Heart right ventricle (tissue), 16 donors: ENCODE measurements around the gene SPDYE6. TPM values are rescaled to one million over a fixed set of nuclear protein-coding genes. Genes with fewer than 3 reads are reported as not detected.
A peak's percentile ranks its signal among the peaks of the same experiment; 100 is the strongest.
"Not testable (repeated sequence)": the region's sequence is repeated elsewhere in the genome, so short reads cannot be mapped to it uniquely, and the experiment has no call there.

Experiments used
- ATAC-seq, 8 donors: fragments of 200-7000 bp; cut with Tn5 transposase; one replicate each; pipeline ENCODE4 v1.9.1; 2020; ENCODE audit warnings: mild to moderate bottlenecking in 8 of 8, moderate library complexity in 8 of 8, moderate number of reproducible peaks in 1 of 8
- DNase-seq, 2 donors: peaks; one replicate each; pipeline ENCODE4 v3.0.0-alpha.2; 2020
- H3K27ac ChIP-seq, 10 donors: fragments of 200-600 bp; sonication (generic) in 2 of 10; one replicate each; pipeline versions ENCODE4 v1.5.0 to v1.8.0; 2020 to 2022; ENCODE audit warnings: mild to moderate bottlenecking in 3 of 10
- H3K27me3 ChIP-seq, 7 donors: fragments of 200-600 bp; one replicate each; pipeline ENCODE4 v1.8.0; 2021 to 2022; ENCODE audit warnings: mild to moderate bottlenecking in 2 of 7
- H3K36me3 ChIP-seq, 9 donors: fragments of 200-600 bp; sonication (generic) in 1 of 9; one replicate each; pipeline versions ENCODE4 v1.5.0 to v1.8.0; 2020 to 2022; ENCODE audit warnings: mild to moderate bottlenecking in 2 of 9
- H3K4me1 ChIP-seq, 9 donors: fragments of 200-600 bp; sonication (generic) in 1 of 9; one replicate each; pipeline versions ENCODE4 v1.5.0 to v1.8.0; 2020 to 2022; ENCODE audit warnings: mild to moderate bottlenecking in 4 of 9
- H3K4me3 ChIP-seq, 10 donors: fragments of 200-600 bp; sonication (generic) in 2 of 10; one replicate each; pipeline versions ENCODE4 v1.5.0 to v1.8.0; 2020 to 2022; ENCODE audit warnings: mild to moderate bottlenecking in 7 of 10, moderate library complexity in 2 of 10
- H3K9me3 ChIP-seq, 11 donors: fragments of 200-600 bp in 10 of 11; sonication (generic) in 2 of 11; one replicate each; pipeline versions ENCODE4 v1.5.0 to v1.8.0; 2013 to 2022; ENCODE audit warnings: mild to moderate bottlenecking in 2 of 11, control low read depth in 1 of 11, moderate library complexity in 1 of 11
- CTCF ChIP-seq, 9 donors: fragments of 200-600 bp; sonication (generic) in 2 of 9; IDR thresholded peaks; one replicate each; pipeline versions ENCODE4 v1.5.0 to v1.8.0; 2021 to 2022; ENCODE audit warnings: antibody characterized with exemption in 9 of 9, mild to moderate bottlenecking in 5 of 9, moderate library complexity in 1 of 9
- WGBS, 2 donors: extraction: QIAGEN DNeasy Blood & Tissue Kit; methylation state at CpG; one replicate each; pipeline ENCODE4 v1.1.7; 2013; ENCODE audit warnings: inconsistent platforms in 1 of 2; 5-methylcytosine and 5-hydroxymethylcytosine counted together
- intact Hi-C, 10 donors: fragments of 100-400 bp; cut with DNase I; formaldehyde crosslinking; loops; one replicate each; pipeline versions ENCODE4 v1.11.1 to v1.14.2; 2022
- polyA plus RNA-seq, 2 donors: library from polyadenylated mRNA; stranded (reverse); fragments of 200-250 nt; gene quantifications; one replicate each; pipeline ENCODE4 v1.2.3, GENCODE V29; 2013
- total RNA-seq, 10 donors: library from RNA; stranded (reverse); fragmentation: NEBNext Ultra II Directional in 3 of 10; extraction: Animal tissue kit (Norgen Biotek cat#: 25700) in 3 of 10; gene quantifications; one replicate each; pipeline versions ENCODE4 v1.2.1 to v1.2.4, GENCODE V29; 2021 to 2023
- donor health status: Arrhythmogenic right ventricular cardiomyopathy.
- donor health status: ischemic (EF 13 %, LVEDD 7.1; RV severe dilation, severe dysfunction).
- donor health status: healthy with polysubstance abuse.
- donor health status: DM: no; HTN: yes; CAD: no.
- donor health status: DM: no; HTN: no; CAD: no.
- donor health status: ischemic (EF 25% LVEDD 6.9; RV normal size, moderate dysfunction).
- donor health status: ischemic (EF 25% LVEDD 5.7; RV mildly dilated, moderate dysfunction).
- donor health status: healthy.
- donor health status: DM: yes; HTN: yes; CAD: no.
- donor health status: Ischemic cardiomyopathy.
- donor health status: ischemic (EF 35%, LVEDD 5.7; RV mildly dilated, moderate dysfunction).
- donor health status: nonischemic (EF 11% LVEDD 7.7; RV severe dilation, severe dysfunction).
- donor health status: DM: yes; HTN: yes; CAD: no.
- donor health status: PGD.
- donor health status: ischemic (EF 29% LVEDD 5.4; RV normal size, mild dysfunction).
- donor health status: nonischemic (EF 23%, LVEDD 6.1; RV moderate dilation, normal function).

Gene SPDYE6
- total and polyA plus RNA-seq, 12 donors = 0.03 to 0.29 TPM; not detected in 10

GRCh38 chr7:102387064-102387463 lies 30.8 kb upstream of the SPDYE6 start:
- Histone ChIP-seq H3K27ac (no peak overlapping the region), H3K9me3 (no peaks in the 10 kb centered on the region), H3K4me1 (peaks cover 0 to 6% (median 0%) of the 10 kb centered on the region in 9 donors), H3K27me3 (no peaks in the 10 kb centered on the region), H3K36me3 (peaks cover 0 to 64% (median 0%) of the 10 kb centered on the region in 9 donors), H3K4me3 (no peak overlapping the region)
- no peak for ATAC-seq
- WGBS, 2 donors = 87 to 97% methylated on average over 6 of the region's 6 CpGs
- TF ChIP-seq CTCF (IDR thresholded peaks at IDR 0.05) = no peak
- intact Hi-C loops = no loop called here
- no peak for DNase-seq

GRCh38 chr7:102381696-102382425 lies 25.6 kb upstream of the SPDYE6 start:
- intact Hi-C loops, H3K27me3 ChIP-seq, DNase-seq, H3K9me3 ChIP-seq, ATAC-seq, H3K4me3 ChIP-seq, H3K27ac ChIP-seq, H3K4me1 ChIP-seq: not testable (repeated sequence)
- 75 to 84% methylated on average over 6 of the region's 7 CpGs for WGBS, 2 donors
- peaks cover 0 to 92% (median 26%) of the 10 kb centered on the region in 9 donors for H3K36me3 ChIP-seq

GRCh38 chr7:102380837-102381236 lies 24.6 kb upstream of the SPDYE6 start:
- peaks cover 0 to 92% (median 26%) of the 10 kb centered on the region in 9 donors for H3K36me3 ChIP-seq
- H3K27ac ChIP-seq, DNase-seq, ATAC-seq, H3K4me3 ChIP-seq, H3K27me3 ChIP-seq, H3K4me1 ChIP-seq, H3K9me3 ChIP-seq, intact Hi-C loops: not testable (repeated sequence)
- WGBS, 2 donors = 82% methylated on average over 8 of the region's 8 CpGs

- H3K36me3 ChIP-seq = peaks cover 0 to 83% (median 26%) of the 10 kb centered on the region in 9 donors
- no peak for ATAC-seq
These were observed 20.8 kb upstream of the SPDYE6 start for GRCh38 chr7:102376964-102377466.

GRCh38 chr7:102372796-102373195 lies 16.6 kb upstream of the SPDYE6 start:
- intact Hi-C loops, H3K27ac ChIP-seq, H3K4me1 ChIP-seq, H3K27me3 ChIP-seq, DNase-seq, ATAC-seq, H3K4me3 ChIP-seq: not testable (repeated sequence)
- WGBS, 2 donors = 66 to 67% methylated on average over 2 of the region's 2 CpGs
- Histone ChIP-seq H3K36me3 (peaks cover 0 to 61% (median 12%) of the 10 kb centered on the region in 9 donors), H3K9me3 (peaks cover 0 to 11% (median 0%) of the 10 kb centered on the region in 11 donors)

More at GRCh38 chr7:102376964-102377466, 20.8 kb upstream of the SPDYE6 start:
- Histone ChIP-seq H3K9me3 (no peaks in the 10 kb centered on the region), H3K27me3 (no peaks in the 10 kb centered on the region), H3K4me1 (peaks cover 0 to 4% (median 0%) of the 10 kb centered on the region in 9 donors), H3K4me3 (no peak overlapping the region), H3K27ac (no peak overlapping the region)
- TF ChIP-seq CTCF (IDR thresholded peaks at IDR 0.05) = no peak
- intact Hi-C loops = no loop called here
- WGBS, 2 donors = 81 to 89% methylated on average over 6 of the region's 6 CpGs
- no peak for DNase-seq

- H3K4me3 ChIP-seq, intact Hi-C loops, H3K4me1 ChIP-seq, ATAC-seq, H3K27ac ChIP-seq, DNase-seq, H3K27me3 ChIP-seq: not testable (repeated sequence)
- Histone ChIP-seq H3K9me3 (peaks cover 0 to 11% (median 0%) of the 10 kb centered on the region in 11 donors), H3K36me3 (peaks cover 0 to 47% (median 7%) of the 10 kb centered on the region in 9 donors)
These were observed 13.8 kb upstream of the SPDYE6 start for GRCh38 chr7:102370038-102370437.

GRCh38 chr7:102365390-102365789 lies 9.1 kb upstream of the SPDYE6 start:
- H3K27me3 ChIP-seq, H3K27ac ChIP-seq, DNase-seq, H3K9me3 ChIP-seq, H3K4me1 ChIP-seq, intact Hi-C loops, ATAC-seq: not testable (repeated sequence)
- WGBS, 2 donors = 56 to 68% methylated on average over 7 of the region's 7 CpGs
- peak overlapping the region in 3 of 10 donors; percentile 20 to 81 (median 79) for H3K4me3 ChIP-seq
- H3K36me3 ChIP-seq = peaks cover 0 to 27% (median 7%) of the 10 kb centered on the region in 9 donors

- H3K4me1 ChIP-seq, H3K9me3 ChIP-seq, ATAC-seq, H3K27me3 ChIP-seq, intact Hi-C loops: not testable (repeated sequence)
- peaks cover 0 to 20% (median 7%) of the 10 kb centered on the region in 9 donors for H3K36me3 ChIP-seq
- peak in 1 of 2 donors; percentile 12 for DNase-seq
- WGBS, 2 donors = 0% methylated on average over 15 to 16 of the region's 20 CpGs
- H3K27ac ChIP-seq = peak overlapping the region in 9 of 10 donors; percentile 92 to 96 (median 94)
- H3K4me3 ChIP-seq = peak overlapping the region; percentile 79 to 91 (median 84)
These were observed 8.2 kb upstream of the SPDYE6 start for GRCh38 chr7:102364394-102364886.
